HG03378 (cell line): ENCODE measurements around the gene ECM1.

Experiments
- ATAC-seq: cut with Tn5 transposase; IDR thresholded peaks from one replicate; pipeline ENCODE4 v1.9.1; 2021; ENCODE audit warnings: mild to moderate bottlenecking, moderate library complexity; ENCODE audit not compliant: unreplicated experiment

Gene ECM1

DNA sequence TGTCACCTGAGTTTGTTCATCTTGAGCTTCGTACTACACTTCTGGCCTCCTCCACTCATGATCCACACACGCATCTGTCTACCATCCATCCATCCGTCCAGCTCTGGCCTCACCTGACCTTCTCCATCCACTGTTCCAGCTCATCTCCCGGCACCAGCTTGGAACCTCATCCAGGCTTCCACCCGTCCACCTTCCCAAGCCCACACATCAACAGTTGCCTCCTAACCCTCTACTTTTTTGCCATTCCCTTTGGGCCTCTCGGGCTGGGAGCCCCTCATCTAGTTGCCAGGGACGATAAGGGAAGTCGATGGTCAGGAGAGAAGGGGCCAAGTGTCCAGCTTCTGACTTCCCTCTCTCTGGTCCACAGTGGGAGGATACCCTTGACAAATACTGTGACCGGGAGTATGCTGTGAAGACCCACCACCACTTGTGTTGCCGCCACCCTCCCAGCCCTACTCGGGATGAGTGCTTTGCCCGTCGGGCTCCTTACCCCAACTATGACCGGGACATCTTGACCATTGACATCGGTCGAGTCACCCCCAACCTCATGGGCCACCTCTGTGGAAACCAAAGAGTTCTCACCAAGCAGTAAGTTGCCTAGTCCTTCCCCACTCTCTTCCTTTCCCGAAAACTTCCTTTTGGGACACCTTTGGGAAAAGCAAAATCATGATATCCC lies 4.2 kb downstream of the ECM1 start:
- ATAC-seq = no peak

DNA sequence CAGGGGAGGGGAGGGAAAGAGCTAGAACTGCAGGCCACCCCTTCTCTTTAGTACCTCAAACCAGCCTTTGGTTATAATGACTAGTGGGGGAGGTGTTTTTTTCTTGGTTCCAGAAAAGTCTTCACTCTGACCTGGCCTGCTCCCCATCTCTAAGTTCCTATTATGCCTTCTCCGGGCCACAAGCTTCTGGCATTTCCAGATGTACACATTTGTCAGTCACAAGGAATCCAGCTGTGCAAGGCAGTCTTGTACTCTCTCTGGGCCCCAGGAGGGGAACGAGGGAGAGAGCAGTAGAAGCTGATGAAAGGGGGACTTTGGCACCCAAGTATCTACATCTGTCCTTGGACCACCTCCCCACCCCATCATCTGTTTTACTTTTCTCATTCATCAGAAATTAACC lies 4.9 kb downstream of the ECM1 start:
- ATAC-seq = no peak

DNA sequence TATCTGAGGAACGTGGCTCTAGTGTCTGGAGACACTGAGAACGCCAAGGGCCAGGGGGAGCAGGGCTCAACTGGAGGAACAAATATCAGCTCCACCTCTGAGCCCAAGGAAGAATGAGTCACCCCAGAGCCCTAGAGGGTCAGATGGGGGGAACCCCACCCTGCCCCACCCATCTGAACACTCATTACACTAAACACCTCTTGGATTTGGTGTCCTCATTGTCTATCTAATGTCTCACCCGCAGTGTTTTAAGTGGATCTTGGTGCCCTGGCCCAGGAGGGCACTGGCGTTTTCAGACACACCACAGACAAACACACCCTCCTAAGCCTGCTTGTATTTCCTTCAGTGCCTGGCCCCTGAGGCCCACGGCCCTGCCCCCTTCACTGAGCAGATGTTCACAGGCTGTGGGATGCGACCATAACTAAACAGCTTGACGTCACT lies 5.5 kb downstream of the ECM1 start:
- no peak for ATAC-seq

DNA sequence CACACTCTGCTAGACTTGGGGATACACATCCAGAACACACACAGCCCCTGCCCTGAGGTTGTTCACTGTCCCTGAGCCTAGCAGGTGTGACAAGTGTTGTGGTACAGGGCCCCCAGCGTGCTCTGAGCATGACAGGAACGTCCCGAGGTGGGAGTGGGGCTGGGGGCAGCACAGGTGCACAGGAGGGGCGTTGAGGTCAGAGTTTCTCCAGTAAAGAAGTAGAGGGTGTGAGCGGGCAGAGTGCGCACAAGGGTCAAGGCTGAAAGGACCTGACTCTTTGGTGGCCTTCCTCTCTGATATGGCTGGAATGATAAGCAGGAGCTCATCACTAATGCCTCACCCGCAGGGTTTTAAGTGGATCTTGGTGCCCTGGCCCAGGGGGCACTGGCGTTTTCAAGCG lies 6.4 kb downstream of the ECM1 start:
- ATAC-seq = no peak

DNA sequence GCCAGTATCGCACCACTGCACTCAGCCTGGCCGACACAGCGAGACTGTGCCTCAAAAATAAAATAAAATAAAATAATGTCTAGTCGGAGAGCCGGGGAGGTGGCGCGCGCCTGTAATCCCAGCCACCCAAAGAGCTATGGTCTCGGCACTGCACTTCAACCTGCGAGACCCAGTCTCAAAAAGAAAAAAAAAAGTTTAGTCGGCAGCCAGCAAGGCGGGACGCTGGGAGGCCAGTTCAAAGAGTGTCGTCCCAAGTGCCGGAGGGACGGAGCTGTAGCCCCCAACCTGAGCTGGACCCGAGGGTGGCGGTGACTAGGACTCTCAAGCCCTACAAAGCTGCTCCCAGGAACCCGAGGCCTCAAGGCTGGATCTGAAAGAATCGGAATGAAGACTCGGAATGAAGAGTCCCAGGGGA lies 7.0 kb downstream of the ECM1 start:
- ATAC-seq = no peak

DNA sequence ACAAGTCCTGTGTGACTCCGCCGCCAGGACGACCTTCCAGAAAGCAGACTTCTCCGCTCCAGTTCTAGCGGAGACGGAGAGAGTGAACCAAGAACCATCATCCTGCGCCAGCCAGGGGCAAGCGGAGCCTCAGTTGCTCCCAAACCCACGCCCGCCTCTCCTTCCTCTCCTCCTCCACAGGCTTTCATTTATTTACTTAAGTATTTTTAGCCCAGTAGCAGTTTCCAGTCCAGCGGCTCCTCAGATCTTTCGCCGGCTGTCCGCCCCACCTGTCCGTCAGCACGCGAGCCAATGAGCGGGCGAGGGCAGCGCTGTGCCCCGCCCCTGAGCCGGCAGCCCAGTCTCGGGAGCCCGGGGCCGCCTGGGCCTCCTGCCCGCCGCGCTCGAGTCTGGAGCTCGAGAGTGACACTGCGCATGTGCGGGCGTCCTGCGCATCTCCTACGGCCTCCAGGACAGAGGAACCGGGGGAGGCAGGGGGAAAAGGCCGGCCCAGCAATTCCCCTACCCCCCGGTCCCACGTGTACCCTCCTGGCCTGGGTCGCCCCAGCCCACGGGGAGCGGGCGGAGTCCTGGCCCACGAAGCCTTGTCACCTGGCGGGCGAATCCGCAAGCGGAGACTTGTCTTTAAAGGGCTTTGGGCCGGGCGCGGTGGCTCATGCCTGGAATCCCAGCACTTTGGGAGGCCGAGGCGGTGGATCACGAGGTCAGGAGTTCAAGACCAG lies 7.6 kb downstream of the ECM1 start, which contains the start of gene FALEC:
Gene FALEC, plus strand, starts transcription at position 425 of the 722 bp plus-strand sequence.
- peak; percentile 84 for ATAC-seq

DNA sequence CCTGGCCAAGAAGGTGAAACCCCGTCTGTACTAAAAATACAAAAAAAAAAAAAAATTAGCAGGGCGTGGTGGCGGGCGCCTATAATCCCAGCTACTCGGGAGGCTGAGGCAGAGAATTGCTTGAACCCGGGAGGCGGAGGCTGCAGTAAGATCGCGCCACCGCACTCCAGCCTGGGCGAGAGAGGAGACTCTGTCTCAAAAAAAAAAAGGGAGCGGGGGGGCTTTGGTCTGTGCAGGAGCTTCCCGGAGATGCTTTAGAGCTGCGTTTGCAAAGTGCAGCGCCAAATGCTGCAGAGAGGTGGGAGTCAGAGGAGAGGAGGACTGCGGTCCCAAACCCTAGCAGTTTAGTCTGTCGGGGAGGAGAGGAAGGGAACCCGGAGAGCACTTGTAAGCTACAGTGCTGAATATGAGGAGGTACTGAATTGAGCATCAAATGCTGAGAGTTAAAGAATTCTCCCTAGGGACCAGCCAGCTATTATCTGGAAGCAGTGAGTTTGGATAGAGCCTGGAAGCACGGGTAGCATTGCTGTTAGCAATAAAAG lies 8.2 kb downstream of the ECM1 start:
- no peak for ATAC-seq

DNA sequence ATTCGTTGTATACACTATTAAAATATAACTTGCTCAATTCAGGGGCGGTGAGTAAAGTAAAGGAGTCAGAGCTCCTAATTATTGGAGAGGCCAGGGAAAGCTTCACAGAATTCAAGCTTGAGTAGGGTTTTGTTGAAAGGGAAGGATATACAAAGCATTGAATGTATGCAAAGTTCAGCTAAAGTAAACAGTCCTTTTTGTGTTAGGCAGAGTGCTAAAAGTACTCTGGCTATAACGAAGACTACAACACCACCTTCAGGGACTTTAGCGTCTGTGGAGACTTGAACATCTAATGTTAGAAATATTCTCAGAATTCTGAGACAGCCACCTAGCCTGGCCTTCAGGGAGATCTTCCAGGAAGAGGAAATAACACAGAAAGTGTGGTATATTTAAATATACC lies 8.7 kb downstream of the ECM1 start:
- no peak for ATAC-seq

DNA sequence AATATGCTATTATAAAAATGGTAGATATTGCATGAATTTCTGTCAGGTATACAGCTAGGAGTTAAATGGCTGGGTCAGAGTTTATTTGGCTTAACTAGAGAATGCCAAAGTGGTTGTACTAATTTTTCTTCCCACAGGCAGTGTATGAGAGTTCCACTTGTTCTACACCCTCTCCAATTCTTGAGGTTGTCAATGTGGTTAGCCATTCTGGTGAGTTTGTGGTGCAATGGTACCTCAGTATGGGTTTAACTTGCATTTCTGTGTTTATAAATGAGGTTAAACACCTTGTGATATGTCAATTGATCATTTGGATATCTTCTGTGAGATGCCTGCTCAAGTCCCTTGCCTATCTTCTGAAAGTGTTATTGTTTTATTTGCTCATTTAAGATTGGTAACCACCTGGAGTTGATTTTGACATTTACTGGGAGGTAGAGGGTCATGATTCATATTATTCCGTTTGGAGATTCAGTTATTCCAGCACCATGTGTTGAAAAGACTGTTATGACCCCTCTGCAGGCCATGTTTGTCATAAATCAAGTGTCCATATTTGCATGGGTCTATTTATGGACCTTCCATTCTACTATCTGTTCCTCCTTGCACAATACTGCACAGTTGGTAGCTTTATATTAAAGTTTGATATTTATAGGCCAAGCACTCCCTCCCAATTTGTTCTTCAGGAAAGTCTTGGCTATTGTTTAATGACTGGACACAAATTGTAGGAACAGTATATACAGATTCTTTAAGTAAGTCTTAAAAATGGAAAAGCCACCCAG lies 13.5 kb downstream of the ECM1 start:
- ATAC-seq = no peak

DNA sequence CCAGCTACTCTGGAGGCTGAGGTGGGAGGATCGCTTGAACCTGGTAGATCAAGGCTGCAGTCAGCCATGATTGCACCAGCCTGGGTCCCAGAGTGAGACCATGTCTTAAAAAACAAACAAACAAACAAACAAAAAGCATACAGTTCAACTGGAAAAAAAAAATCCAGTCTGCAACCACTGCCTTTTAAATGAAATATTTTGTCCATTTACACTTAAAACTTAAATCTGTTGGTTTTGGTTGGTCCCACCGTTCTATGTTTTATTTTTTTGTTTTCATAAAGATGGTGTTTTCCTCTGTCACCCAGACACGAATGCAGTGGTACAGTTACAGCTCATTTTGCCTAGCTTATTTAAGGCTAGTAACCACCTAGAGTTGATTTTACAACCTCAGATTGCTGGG lies 17.4 kb downstream of the ECM1 start:
- ATAC-seq = no peak

DNA sequence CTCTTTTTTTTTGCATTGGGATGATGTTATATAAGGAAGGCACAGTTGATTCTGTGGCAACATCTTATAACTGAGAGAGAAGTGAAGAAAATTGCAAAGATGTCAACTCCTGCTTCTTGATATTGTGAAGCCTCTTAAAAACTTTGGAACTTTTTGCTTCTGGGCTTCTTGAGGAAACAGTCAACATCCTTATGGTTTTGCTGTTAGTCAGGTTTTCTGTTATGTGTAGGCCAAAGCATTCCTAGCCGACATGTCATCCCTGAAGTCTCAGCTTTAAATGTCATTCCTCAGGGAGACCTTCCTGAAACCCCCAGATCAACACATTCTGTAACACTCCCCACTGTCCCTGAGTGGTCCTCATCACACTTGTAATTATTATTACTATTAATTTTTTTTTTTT lies 20.3 kb downstream of the ECM1 start:
- ATAC-seq = no peak

DNA sequence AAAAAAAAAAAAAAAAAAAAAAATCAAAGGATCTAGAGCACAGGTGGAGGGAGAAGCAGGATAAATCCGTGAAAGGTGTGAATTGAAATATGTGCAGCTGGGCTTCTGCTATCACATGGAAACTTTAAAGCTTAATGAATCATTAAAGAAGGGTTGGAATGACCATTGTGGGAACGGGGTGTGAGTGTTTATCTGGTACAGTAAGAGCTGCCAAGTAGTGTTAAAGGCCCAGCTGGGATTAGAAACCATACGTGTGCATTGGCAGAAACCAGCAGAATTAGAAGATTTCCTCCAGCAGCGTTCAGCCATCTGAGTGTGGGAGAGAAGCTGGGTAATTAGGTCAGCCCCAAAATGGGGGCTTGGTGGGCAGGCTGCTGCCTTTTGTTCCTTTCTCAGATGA lies 21.1 kb downstream of the ECM1 start:
- ATAC-seq = no peak

DNA sequence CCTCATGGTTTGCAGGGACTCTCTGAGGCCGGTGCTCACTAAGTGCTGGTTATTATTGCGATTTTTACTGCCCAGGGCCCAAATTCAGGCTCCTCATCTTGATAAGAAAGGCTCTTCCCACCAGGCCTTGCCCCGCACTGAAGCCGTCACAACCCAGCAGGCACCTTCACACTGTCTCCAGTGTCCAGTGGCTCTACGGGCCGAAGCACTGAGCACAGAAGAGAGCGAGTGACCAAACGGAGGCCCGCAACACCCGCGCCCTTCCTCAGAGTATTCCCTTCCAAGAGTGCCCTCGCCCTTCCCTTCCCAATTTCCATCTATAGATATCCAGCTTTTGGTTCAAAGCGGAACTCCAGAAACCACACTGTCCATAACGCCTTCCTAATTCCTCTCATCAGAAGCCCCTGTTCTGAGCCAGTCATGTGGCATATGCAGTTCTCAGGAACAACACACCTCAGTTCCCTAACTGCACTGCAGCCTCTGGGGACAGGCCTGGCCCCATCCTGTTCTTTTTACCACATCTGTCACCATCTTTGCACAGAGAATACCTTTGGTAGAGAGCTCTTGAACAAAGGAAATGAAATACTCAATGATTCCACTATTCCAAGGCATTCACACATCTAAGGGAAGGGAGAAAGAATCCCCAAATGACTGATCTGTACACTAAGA lies 22.7 kb downstream of the ECM1 start:
- no peak for ATAC-seq

DNA sequence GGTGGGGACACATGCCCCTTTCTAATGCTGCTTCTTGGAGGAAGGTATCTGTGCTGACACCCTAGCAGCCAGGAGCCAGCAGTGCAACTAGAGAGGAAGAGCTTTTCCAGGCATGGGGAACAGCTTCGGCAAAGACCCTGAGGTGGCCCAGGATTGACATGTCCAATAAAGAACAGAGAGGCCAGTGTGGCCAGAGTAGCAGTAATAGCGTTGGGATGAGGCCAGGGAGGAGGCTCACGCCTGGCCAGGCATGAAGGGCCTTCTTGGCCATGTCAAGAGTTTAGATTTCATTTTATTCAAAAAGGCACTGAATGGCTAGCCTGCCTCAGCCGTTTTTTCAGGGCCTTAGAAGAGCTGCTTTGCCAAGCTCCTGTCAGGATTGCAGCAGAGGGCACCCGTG lies 25.0 kb downstream of the ECM1 start:
- no peak for ATAC-seq

DNA sequence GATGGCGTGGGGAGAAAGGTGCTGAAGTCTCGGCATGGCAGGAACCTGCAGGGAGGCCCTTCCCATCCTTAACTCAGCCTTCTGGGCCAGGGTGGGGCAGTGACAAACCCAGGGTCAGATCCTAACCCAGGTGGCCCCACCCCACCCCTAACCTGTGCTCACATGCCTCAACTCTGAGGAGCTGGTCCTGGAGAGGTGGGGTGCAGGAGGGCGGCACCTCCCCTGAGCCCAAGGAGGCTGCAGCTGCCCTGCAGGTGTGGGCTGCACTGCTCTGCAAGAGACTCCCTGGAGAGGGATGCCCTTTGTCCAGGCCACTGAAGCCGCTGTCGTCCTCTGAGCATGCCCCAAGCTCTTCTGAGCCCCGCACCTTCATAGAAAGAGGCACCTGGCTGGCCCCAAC lies 26.1 kb downstream of the ECM1 start:
- ATAC-seq = no peak

DNA sequence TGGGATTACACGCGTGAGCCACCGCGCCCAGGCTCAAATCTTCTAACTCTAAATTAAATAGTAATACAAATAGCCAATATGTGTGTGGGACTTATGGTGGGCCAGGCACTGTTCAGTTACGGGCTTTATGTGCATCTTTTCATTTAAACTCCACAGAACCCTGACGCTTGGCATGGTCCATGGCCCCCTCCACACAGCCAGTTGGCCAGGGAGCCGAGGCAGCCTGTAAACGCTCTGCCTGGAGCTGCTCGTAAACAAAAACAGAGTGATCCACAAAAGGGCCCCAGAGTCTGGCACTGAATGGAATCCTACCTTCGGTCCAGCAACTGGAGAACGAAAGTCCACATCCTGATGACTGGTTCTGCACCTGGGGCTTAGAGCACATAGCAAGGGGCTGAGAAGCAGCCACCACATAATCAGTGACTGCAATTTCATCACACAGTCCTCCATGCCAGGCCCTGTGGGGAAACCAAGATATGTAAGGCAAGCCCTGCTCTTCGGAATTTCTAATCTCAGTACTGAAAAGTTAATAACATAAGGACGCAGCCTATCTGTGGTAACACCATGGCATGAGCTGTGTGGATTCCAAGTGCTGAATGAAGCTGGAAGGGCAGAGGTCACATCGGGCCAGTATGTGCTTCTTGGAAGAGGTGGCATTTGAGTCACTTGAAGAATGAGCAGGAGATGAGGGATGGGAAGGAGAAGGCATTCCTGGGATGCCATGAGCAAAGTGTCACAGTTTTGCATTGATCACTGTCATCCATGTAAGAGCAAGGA lies 27.8 kb downstream of the ECM1 start:
- ATAC-seq = no peak

DNA sequence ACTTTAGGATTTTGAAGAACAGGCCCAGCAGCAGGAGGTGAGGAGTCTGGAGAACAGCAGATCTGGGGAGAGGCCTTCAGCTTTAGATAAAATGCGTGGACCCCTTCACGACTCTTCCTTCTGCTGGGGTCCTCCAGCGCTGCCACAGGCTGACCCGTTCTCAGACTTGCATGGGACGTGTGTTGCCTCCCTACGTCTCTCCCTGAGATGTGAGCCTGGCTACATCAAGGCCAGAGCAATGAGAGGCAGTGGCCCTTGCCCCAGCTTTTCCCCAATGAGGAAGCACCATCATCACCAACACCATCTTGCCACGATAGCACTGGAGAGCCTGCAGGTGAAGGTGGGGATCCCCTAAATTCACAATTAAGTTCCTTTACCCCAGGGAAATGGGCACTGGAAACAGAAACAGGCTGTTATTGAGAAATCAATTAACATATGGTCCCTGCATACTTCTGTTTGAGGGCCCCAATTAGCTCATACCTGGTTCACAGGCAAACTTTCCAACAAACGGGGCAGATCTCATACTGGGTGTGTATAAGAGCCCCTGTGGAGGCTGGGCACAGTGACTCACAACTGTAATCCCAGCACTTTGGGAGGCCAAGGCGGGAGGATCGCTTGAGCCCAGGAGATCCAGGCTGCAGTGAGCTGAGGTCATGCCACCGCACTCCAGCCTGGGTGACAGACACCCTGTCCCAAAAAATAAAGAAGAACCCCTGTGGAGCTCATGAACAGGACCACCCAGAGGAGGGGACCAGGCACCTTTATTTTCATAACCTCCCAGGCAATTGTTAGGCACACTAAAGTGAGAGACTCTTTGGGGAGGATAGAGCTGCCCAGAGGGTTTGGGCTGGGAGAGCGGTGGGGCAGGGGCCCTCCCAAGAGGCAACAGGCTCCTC lies 29.2 kb downstream of the ECM1 start:
- no peak for ATAC-seq

DNA sequence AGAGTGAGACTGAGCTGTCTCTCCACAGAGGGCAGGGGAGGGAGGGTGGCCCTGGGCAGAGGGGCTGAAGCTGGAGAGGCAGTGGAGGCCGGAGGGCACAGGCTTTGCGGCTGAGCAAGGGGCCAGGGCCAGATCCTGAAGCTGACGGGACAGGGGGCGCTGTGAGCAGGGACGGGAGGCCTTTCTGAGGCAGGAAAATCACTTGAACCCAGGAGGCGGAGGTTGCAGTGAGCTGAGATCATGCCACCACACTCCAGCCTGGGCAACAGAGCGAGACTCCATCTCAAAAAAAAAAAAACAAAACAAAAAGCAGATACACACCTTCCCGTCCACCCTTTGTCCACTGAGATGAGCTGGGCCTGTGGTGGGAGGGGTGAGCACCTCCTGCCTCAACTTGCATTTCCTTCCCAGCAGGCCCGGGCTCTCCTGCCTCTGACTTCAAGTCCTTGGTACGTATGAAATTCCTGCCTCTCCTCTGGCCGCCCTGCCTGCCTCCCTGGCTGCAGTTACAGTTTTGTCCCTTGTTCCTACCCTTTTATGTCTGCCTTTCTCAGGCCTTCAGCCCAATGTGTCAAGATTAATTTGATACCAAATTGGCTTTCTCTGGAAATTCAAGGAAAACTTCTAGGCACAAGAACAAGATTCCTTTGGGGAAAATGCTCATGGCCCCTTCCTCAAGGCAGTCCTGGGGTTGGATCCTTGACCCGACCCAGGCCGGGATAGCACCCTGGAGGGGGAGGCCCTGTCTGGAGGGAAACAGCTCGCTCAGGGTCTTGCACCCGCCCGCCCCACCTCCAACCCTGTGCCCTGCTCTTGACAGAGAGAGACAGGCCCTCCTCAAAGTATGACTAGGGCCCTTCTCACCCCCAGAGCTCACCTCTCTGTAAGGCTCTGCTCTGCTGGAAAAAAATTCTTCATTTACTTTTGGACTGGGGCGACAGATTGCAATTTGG lies 30.1 kb downstream of the ECM1 start:
- no peak for ATAC-seq
